Stimulated activated CD8-positive, alpha-beta memory T cell treated with anti-CD3 and anti-CD28 coated beads, Interleukin-2, amount 100 ng/mL, for 48 hours (primary cell): ENCODE measurements around the gene CAMTA1.
"Not testable (repeated sequence)": the region's sequence is repeated elsewhere in the genome, so short reads cannot be mapped to it uniquely, and the experiment has no call there.

Source experiments
- DNase-seq, 2 donors: peaks; one replicate each; pipeline ENCODE4 v3.0.0-alpha.2; 2020; ENCODE audit warnings: low read depth in 2 of 2

The CAMTA1 gene, protein sequence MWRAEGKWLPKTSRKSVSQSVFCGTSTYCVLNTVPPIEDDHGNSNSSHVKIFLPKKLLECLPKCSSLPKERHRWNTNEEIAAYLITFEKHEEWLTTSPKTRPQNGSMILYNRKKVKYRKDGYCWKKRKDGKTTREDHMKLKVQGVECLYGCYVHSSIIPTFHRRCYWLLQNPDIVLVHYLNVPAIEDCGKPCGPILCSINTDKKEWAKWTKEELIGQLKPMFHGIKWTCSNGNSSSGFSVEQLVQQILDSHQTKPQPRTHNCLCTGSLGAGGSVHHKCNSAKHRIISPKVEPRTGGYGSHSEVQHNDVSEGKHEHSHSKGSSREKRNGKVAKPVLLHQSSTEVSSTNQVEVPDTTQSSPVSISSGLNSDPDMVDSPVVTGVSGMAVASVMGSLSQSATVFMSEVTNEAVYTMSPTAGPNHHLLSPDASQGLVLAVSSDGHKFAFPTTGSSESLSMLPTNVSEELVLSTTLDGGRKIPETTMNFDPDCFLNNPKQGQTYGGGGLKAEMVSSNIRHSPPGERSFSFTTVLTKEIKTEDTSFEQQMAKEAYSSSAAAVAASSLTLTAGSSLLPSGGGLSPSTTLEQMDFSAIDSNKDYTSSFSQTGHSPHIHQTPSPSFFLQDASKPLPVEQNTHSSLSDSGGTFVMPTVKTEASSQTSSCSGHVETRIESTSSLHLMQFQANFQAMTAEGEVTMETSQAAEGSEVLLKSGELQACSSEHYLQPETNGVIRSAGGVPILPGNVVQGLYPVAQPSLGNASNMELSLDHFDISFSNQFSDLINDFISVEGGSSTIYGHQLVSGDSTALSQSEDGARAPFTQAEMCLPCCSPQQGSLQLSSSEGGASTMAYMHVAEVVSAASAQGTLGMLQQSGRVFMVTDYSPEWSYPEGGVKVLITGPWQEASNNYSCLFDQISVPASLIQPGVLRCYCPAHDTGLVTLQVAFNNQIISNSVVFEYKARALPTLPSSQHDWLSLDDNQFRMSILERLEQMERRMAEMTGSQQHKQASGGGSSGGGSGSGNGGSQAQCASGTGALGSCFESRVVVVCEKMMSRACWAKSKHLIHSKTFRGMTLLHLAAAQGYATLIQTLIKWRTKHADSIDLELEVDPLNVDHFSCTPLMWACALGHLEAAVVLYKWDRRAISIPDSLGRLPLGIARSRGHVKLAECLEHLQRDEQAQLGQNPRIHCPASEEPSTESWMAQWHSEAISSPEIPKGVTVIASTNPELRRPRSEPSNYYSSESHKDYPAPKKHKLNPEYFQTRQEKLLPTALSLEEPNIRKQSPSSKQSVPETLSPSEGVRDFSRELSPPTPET (N-terminal part only)

GRCh38 chr1:6785318-6785727 lies at the start of gene CAMTA1:
Gene CAMTA1 (plus strand): TSS chr1:6785454. CDS start chr1:6785531, 77 bp downstream.
- no peak for DNase-seq

DNA sequence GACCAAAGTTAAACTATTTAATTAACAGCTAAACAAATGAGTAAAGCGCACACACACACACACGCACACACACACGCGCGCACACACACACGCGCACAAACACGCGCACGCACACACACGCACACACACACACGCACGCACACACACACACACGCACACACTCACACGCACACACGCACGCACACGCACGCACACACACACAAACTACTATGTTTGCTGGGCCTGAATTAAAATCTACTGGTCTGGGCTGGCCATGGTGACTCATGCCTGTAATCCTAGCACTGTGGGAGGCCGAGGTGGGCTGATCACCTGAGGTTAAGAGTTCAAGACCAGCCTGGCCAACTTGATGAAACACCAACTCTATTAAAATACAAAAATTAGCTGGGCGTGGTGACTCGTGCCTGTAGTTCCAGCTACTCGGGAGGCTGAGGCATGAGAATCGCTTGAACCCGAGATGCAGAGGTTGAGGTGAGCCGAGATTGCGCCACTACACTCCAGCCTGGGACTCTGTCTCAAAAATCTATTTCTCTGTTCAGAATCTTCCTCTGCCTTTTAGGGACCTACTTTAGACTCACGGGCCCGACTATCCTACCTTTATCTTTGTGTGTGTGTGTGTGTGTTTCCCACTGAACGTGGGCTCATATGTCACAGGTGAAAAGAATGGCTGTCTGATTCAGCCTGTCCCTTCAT lies 46.1 kb upstream of the CAMTA1 start:
- DNase-seq: no peak

DNA sequence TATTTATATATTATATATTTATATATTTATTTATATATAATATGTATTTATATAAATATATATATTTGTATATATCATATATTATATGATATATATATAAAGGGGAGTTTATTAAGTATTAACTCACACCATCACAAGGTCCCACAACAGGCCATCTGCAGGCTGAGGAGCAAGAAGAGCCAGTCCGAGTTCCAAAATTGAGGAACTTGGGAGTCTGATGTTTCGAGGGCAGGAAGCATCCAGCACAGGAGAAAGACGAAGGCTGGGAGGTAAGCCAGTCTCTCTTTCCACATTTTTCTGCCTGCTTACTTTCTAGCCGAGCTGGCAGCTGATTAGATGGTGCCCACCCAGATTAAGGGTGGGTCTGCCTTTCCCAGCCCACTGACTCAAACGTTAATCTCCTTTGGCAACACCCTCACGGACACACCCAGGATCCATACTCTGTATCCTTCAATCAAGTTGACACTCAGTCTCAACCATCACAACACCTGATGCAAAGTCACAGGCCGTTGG lies 42.5 kb upstream of the CAMTA1 start:
- not testable (repeated sequence) for DNase-seq

GRCh38 chr1:6743189-6744101 lies 41.8 kb upstream of the CAMTA1 start:
- no peak for DNase-seq

GRCh38 chr1:6745073-6745472 lies 40.2 kb upstream of the CAMTA1 start:
- DNase-seq: no peak

DNA sequence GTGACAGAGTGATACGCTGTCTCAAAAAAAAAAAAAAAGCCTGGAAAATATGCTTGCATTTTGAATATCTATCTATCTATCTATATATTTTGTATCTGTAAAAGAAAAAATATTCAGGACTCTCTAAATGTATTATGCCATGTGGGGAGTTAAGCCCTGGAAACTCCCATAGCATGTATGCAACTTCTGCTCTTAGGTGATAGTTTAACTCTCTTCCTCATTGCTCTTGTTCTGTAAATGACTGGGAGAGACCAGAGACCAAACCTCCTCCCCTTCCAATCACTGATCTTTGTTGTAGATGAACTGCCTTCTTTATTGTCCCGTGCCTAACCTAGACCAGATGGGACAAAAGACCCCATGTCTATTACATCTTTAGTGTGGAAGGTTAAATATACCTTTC lies 37.6 kb upstream of the CAMTA1 start:
- DNase-seq: no peak

DNA sequence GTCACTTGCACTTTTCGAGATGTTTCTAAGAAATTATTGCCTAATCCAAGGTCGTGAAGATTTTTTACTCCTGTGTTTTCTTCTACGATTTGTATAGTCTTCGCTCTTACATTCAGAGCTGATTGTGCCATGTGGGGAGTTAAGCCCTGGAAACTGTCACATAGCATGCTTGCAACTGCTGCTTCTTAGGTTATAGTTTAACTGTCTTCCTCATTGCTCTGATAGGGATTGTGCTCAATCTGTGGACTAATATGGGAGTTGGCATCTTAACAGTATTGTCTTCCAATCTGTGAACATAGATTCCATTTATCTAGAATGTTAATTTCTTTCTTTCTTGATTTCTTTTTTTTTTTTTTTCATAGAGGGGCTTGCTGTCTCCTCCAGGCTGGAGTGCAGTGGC lies 34.8 kb upstream of the CAMTA1 start:
- DNase-seq: no peak

DNA sequence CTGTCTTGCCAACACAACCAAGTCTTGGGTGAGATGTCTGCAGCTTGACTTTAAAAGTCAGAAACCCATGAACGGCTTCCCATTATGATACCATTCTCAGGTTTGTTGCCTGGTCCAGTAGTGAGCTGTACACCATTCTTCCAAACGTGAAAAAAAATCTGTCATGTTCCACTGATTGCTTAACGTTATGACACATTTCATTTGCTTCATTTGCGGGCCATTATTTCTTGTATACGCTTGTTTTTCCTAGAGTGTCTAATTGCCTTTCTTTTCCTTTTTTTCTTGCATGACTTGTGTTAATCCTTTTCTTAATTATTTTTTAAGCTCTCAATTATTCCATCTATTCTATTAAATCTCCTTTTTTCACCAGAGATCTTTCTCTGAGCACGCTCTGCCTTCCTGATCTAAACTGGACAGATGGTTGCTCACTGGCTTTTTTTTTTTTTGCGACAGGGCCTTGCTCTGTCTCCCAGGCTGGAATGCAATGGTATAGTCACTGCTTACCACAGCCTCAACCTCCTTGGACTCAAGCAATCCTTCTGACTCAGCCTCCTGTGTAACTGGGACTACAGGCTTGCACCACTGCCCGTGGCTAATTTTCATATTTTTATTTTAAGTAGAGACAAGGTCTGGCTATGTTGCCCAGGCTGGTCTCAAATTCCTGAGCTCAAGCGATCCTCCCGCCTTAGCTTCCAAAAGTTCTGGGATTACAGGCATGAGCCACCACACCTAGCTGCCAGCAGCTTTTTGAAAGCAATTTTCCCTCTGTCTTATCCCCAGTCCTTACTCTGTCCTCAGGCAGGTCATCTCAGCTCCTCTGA lies 31.7 kb upstream of the CAMTA1 start:
- no peak for DNase-seq

DNA sequence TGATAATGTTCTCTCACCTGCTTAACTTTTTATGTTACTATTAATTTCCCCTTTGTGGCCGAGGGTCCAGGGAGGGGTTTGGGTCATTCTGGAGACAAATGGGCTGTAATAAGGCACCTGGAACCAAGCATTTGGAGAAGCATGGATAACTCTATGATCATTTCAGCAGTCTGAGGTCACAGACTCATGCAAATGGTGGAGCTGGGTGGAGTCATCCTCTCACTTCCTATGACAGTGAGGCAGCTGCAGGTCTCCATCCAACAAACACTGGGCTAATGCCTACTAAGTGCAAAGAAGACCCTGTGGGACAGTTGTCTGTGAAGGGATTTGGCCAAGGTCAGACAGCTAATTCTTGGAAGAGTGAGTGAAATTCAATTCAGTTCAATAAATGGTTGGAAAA lies 28.8 kb upstream of the CAMTA1 start:
- DNase-seq: no peak

- DNase-seq: no peak
Measured at GRCh38 chr1:6757719-6758435, 27.4 kb upstream of the CAMTA1 start.

DNA sequence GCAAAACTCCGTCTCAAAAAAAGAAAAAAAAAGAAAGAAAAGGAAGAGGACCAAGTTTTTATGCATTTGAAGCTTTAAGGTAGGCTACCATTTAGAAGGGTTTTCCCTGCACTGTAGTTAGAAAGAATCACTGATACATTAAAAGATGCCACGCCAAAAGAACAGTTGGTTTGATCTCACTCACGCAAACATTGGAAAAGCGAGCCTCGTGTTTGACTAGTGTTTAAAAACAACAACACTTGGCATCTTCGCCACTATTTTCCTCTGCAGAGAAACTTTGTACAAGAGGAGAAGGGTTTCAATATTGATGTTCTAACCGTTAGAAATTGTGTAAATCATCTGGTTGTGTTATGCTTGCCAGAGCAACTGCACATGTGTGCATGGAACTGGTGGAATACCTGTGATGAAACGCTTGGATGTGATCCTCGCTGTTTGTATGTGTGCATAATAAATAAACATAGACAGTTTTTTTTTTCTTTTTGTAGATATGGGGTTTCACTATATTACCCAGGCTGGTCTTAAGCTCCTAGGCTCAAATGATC lies 24.0 kb upstream of the CAMTA1 start:
- no peak for DNase-seq

GRCh38 chr1:6762060-6762459 lies 23.2 kb upstream of the CAMTA1 start:
- no peak for DNase-seq

DNA sequence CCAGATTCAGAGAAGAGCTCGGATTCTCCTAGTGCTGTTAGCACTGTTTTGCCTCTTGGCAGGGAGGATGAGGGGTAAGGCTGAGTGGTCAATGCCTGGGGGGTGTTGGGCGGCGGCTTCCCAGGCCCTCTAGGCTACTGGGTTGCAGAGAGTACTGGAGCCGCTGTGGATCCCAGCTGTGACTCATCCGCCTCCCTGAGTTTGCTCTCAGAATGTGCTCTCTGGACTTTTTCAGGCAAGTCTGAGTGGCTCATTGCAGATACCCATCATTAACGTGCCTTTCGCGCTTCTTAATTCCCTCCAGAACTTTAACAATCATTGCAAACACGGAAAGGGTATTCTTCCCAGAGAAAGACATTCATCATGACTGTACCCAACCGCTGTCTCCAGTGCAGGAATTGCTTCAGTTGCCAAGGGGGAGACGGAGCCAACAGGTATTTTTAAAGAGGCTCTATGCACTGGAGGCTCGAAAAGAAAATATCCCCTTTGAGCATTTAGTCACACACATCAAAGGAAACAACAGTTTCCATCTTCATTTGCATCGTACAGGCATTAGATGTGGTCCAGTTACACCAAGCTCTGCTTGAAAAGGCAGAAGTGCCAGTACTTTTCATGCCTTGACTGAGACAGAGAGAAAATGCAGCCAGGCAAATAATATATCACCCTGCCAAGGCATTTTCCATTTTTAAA lies 14.4 kb upstream of the CAMTA1 start:
- no peak for DNase-seq

DNA sequence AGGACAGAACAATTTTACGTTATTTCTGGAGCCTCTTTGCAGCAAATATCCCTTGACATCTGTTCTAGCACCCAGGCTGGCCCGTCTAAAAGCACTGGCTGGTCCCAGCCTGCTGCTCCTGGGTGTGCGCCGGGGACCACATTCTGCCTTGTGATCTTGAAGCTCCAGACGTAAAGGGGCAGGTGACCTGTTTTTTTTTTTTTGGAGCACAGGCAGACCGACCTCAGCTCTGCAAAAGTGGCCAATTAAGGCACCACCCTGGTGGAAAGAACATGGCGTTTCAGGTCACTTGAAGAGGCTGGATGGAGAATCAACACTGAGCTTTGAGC lies 13.8 kb upstream of the CAMTA1 start:
- no peak for DNase-seq

- no peak for DNase-seq
Measured at GRCh38 chr1:6774381-6774780, 10.9 kb upstream of the CAMTA1 start.

GRCh38 chr1:6775261-6776043 lies 9.8 kb upstream of the CAMTA1 start:
- no peak for DNase-seq

- no peak for DNase-seq
Measured at GRCh38 chr1:6776389-6776788, 8.9 kb upstream of the CAMTA1 start.
